MG63 (cell line): ENCODE data around the gene CLIC1. TPM values are rescaled to one million over a fixed set of nuclear protein-coding genes. Genes with fewer than 3 reads are reported as not detected.

Source experiments
- DNase-seq: peaks from one replicate; pipeline ENCODE4 v3.0.0-alpha.2; 2020
- H3K27me3 ChIP-seq: fragments of 250-450 bp; sonication (Bioruptor Pico); 2 replicates; pipeline ENCODE4 v1.5.1; 2020; ENCODE audit warnings: mild to moderate bottlenecking, moderate library complexity
- H3K36me3 ChIP-seq: fragments of 250-450 bp; sonication (Bioruptor Pico); 2 replicates; pipeline ENCODE4 v1.5.1; 2020; ENCODE audit warnings: mild to moderate bottlenecking, moderate library complexity
- H3K4me3 ChIP-seq: fragments of 250-450 bp; sonication (Bioruptor Pico); 2 replicates; pipeline ENCODE4 v1.5.1; 2020; ENCODE audit warnings: mild to moderate bottlenecking, moderate library complexity
- H3K9me3 ChIP-seq: fragments of 250-450 bp; sonication (Bioruptor Pico); 2 replicates; pipeline ENCODE4 v1.5.1; 2020; ENCODE audit warnings: mild to moderate bottlenecking, moderate library complexity
- total RNA-seq: library from RNA; depleted of rRNA; stranded (reverse); fragments of >200 nt; shearing (Covaris generic); gene quantifications from 2 replicates; pipeline ENCODE4 v1.2.3, GENCODE V29; 2014; ENCODE audit warnings: low replicate concordance

The CLIC1 gene
- total RNA-seq, 1 experiment from 2014 or later: 764 TPM

DNA sequence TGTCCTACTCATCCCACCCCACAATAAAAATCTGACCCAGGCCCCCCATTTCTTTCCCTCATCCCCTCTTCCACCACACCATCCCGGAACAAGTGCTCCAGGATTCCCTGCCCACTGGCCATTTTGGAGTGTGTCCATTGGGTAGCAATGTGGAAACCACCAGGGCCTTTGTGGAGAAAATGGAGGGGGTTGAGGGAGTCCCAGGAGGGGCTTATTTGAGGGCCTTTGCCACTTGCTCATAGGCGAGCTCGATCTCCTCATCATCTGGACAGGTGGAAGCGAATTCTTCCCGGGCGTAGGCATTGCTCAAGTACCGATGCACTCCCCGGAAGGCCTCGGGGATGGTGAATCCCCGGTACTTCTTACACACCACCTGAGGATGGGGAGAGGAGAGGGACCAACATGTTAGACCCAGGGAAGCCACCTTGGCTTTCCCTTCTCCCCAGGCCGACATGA lies 5.7 kb downstream of the CLIC1 start:
- Histone ChIP-seq H3K9me3 (no peaks in the 10 kb centered on the region), H3K27me3 (no peaks in the 10 kb centered on the region), H3K36me3 (peaks cover 45% of the 10 kb centered on the region), H3K4me3 (peak overlapping the region; percentile 66)
- no peak for DNase-seq

DNA sequence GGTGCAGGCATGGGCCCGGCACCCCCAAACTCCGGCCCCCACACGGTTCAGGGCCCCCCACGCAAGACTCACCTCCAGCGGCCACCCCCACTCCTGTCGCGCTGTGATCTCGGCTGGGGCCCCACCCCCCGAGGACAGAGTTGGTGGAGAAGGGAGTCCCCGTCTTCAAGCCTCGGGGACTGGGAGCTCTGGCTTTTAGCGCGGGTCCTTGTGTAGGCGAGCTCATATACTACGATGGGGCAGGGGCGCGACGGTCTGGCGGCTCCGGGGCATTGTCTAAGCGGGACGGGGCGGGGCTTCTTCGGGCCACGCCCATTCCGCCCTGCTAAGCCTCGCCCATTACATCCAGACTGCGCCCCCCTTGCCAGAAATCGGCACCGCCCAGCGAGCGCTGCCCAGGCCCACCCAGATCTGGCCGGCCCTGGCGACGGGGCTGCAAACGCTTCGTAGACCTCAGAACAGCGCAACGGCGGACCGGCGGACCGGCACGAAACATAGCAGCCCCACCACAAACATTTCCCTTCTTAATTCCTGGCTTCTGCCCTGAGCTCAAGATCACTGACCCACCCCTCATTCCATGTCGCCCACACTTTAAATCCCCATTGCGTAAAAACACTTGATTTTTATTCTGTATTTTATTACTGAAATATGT lies 6.2 kb downstream of the CLIC1 start:
- H3K27me3 ChIP-seq: no peaks in the 10 kb centered on the region
- no peaks in the 10 kb centered on the region for H3K9me3 ChIP-seq
- peak; percentile 83 for DNase-seq
- peaks cover 43% of the 10 kb centered on the region for H3K36me3 ChIP-seq
- H3K4me3 ChIP-seq: peak overlapping the region; percentile 66

DNA sequence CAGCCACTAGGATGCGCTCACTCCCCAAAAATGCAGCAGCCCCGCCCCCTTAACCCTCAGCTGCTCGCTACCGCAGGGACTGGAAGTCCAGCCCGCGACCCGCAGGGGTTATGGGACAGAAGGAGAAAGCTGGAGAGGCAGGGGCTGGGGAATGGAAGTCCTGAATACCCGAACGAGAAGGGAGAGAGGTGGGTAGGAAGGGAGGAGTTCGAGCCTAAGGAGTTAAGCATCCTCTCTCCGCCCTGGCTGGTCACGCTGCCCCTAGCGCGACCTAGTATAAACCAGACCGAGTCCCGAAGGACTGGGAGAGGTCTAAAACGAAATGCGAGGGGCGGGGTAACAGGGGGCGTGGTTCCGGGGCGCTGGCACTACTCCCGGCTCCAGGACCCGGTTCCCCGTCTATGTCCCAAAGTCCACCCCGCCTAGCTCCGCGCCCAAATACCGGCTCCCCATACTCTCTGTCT lies 6.8 kb downstream of the CLIC1 start:
- H3K4me3 ChIP-seq: peak overlapping the region; percentile 66
- DNase-seq: peak; percentile 73
- H3K27me3 ChIP-seq: no peaks in the 10 kb centered on the region
- H3K9me3 ChIP-seq: no peaks in the 10 kb centered on the region
- H3K36me3 ChIP-seq: peaks cover 37% of the 10 kb centered on the region

DNA sequence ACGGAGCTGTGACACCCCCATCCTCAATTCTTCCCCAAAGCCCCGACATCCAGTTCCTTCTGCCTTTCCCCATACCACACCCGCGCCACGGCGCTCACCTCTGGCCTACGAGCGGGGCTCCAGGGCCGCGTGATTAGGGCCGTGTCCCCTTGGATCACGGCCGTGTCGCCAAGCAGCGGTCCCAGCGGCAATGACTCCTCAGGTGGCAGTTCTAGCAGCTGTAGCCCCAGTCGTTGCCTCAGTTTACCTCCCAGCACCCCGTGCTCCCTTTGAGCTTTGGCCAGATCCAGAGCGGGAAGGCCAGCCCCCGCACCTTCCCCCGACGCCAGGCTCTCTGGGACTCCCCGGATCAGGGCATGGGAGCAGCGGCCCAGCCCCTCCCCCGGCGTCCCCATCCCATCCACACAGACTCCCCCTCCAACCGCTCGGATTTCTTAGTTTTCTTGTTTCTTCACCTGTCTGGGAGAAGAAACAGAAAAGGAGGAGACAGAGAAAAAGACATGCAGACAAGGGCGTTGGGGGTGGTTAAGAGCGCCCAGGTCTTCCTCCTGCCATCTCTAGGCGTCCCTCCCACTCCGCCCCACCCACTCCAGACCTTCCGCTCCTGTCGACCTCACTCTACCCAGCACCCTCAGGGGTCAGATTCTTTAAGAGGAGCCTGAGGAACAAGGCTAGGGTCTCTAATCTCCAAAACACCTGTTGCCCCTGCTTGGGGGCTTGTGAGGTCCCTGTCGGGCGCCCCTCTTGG lies 7.4 kb downstream of the CLIC1 start, which contains the start of gene DDAH2:
Gene DDAH2, minus strand, starts transcription at position 533 of the 748 bp plus-strand sequence. Its CDS starts 138 bp downstream, at position 395.
- Histone ChIP-seq H3K9me3 (no peaks in the 10 kb centered on the region), H3K4me3 (peak within 1 kb of the TSS; percentile 66), H3K27me3 (no peaks in the 10 kb centered on the region), H3K36me3 (peaks cover 31% of the 10 kb centered on the region)
- no peak for DNase-seq

DNA sequence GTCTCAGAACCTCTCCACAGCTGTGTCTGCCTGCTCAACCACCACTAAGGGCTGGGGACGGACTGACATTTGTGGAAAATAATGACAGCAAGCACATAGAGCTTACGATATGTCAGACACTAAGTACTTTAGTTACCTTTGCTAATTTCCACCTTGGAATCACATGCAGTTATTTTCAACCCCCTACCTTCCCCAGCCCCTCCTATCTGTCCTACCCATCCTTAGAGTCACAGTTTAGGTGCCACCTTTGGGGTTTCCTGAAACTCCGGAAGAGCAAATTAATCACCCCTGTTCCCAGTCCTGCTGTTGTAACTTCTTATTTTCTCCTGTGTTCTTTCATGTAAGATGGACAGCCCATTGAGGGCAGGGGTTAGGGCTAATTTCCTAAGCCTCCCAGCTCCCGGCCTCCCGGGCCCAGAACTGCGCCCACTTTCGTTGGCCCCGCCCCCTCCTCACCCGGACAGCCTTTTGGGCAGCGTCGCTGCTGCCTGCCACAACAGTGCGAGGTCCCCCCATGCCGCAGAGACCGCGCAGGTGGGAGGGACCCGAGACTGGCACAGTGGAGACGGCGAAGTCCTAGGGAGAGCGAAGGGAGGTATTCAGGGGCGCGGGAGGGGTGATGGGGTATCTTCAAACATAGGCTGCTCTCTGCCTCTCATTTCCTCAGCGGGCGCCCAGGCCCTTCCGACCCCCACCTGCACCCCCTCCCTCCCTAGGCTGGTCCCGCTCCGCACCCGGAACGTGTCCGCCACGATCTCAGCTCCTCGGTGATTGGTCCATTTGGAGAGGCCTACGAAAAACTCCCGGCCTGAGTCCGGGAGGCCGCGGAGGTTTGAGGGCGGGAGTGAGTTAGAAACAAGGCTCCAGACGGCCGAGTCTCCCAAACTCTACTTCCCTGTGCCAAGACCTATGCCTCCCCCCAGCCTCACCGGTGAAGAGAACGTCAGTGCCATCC lies 8.3 kb downstream of the CLIC1 start:
- DNase-seq: no peak
- H3K36me3 ChIP-seq: peaks cover 22% of the 10 kb centered on the region
- no peaks in the 10 kb centered on the region for H3K9me3 ChIP-seq
- H3K27me3 ChIP-seq: no peaks in the 10 kb centered on the region
- H3K4me3 ChIP-seq: no peak overlapping the region

DNA sequence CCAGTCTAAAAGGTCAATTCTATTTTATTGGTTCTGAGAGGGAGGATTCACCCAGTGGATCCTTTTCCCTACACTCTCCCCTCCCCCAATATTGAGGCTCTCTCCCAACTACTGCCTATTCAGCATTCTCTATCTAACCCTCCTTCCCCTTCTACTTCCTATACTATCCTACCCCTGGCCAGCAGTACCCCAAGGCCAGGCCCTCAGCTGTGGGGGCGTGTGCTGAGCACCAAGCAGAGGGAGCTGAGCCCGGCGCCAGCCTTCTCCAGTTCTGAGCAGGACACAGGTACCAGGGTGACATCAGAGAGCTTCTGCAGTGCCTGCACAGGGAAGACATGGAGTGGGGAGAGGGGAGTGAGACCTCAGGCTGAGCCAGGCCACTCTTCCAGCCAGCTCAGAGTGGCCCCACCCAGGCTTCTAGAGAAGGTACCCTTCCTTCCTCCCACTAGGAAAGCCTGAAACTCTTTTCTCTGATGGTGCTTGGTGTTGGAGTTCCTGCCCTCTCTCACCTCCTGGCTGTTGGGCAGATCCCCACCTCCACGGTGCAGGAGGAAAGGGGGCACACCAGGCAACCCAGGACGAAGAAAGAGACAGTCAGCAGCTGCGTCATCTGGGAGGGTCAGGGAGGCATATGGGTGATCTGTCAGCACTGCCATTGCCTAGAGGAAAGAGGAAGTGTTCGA lies 9.2 kb downstream of the CLIC1 start:
- no peak overlapping the region for H3K4me3 ChIP-seq
- H3K36me3 ChIP-seq: peaks cover 16% of the 10 kb centered on the region
- no peak for DNase-seq
- no peaks in the 10 kb centered on the region for H3K27me3 ChIP-seq
- no peaks in the 10 kb centered on the region for H3K9me3 ChIP-seq

DNA sequence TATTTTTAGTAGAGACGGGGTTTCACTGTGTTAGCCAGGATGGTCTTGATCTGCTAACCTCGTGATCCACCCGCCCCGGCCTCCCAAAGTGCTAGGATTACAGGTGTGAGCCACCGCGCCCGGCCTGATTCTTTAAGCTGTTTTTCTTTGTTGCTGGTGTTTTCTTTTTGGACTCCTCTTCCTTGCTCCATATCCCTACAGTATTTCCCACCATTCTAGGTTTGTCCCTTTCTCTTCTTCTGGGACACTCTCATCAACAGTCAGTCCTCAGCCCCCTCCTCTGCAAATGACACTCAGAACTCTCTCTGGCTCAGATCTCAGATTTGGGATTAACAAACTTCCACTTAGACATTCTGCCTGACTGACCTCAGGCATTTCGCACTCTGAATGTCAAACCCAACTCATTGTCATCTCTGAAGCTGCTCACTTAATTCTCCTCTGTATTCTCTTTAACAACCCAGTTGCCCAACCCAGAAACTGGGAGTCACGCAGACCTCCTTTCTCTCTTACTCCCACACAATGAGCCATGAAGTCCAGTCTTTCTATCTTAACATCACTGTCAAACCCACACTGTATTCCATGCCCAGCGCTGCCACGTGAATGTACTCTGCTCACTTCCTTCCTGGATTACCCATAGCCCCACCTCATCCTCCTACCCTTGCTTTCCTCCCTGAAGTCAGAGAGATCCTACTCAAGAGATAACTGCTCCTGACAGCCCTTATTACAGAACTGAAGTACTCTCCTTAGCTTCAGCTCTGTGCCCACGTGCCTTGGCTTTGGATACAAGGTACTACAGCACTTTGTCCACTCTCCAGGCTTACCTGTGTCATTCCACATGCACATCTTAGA lies 10.6 kb downstream of the CLIC1 start:
- Histone ChIP-seq H3K9me3 (no peaks in the 10 kb centered on the region), H3K36me3 (peaks cover 4% of the 10 kb centered on the region), H3K4me3 (no peak overlapping the region), H3K27me3 (no peaks in the 10 kb centered on the region)
- DNase-seq: no peak

DNA sequence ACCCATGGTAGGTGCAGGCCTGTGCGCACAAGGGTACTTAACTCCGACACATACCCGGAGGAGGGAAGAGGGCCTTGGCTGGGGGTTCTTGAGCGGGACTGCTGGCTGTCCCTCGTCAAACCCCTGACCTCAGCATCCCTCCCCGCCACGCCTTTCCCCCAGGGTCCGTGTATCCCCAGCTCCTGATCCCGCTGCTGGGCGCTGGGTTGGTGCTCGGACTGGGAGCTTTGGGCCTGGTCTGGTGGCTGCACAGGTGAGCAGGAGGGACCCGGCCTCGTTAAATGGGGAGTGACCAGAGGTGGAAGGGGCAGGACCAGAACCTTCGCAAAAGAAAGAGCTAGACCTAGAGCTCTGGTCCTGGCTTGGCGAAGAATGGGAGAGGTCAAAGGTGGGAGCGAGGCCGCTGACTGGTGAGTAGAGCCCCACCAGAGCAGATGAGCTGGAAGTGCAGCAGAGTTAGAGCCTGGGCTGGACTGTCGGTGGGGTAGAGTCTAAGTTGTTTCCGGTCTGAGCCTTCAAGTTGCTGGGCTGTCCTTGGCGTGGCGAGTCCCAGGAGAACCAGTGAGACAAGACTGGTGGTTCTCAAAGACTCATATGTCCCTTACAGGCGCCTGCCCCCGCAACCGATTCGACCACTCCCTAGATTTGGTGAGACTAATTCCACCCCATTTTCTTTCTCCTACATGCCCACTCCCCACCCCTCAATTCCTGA lies 12.2 kb downstream of the CLIC1 start:
- Histone ChIP-seq H3K36me3 (no peaks in the 10 kb centered on the region), H3K4me3 (no peak overlapping the region), H3K9me3 (no peaks in the 10 kb centered on the region), H3K27me3 (no peaks in the 10 kb centered on the region)
- no peak for DNase-seq

DNA sequence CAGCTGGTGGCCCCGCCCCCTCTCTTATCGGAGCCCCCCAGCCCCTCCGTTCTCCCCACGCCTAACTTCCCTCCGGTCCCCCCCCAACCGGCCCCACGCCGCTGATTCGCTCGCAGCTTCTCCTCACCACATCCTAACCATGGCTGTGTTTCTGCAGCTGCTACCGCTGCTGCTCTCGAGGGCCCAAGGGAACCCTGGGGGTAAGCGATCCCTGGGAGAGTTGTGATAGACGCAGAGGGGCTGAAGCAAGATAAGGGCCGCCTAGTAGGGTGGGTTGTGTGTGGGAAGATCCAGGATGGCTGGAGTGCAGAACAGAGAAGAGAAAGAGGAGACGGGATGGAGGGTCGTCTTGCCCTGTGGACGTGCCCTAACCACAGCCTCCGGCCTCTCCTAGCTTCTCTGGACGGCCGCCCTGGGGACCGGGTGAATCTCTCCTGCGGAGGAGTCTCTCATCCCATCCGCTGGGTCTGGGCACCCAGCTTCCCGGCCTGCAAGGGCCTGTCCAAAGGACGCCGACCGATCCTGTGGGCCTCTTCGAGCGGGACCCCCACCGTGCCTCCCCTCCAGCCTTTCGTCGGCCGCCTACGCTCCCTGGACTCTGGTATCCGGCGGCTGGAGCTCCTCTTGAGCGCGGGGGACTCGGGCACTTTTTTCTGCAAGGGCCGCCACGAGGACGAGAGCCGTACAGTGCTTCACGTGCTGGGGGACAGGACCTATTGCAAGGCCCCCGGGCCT lies 12.9 kb downstream of the CLIC1 start, which contains the start of gene MPIG6B:
Gene MPIG6B, plus strand, starts transcription at position 129 of the 735 bp plus-strand sequence. Its CDS starts 11 bp downstream, at position 140.
- Histone ChIP-seq H3K27me3 (no peaks in the 10 kb centered on the region), H3K4me3 (no peak within 1 kb of the TSS), H3K9me3 (no peaks in the 10 kb centered on the region), H3K36me3 (no peaks in the 10 kb centered on the region)
- no peak for DNase-seq

DNA sequence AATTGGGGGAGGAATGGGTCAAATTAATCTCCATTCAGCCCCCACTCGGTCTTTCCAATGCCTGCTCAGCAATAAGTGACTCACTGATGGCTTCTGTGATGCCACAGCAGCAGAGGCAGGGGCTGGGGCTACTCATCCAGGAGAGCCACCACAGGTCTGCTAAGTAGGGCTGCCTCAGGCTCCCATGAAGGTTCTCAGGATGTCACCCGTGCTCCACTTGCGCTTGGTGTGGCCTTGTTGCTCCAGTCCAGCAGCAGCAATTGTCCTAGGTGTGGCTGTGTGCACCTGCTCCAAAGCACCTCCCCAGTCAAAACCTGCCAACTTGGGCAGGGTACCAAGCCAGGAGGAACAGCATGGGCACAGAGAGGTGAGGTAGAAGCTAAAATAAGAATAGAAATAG lies 14.2 kb downstream of the CLIC1 start:
- Histone ChIP-seq H3K36me3 (no peaks in the 10 kb centered on the region), H3K27me3 (no peaks in the 10 kb centered on the region), H3K4me3 (no peak overlapping the region), H3K9me3 (no peaks in the 10 kb centered on the region)
- DNase-seq: no peak

DNA sequence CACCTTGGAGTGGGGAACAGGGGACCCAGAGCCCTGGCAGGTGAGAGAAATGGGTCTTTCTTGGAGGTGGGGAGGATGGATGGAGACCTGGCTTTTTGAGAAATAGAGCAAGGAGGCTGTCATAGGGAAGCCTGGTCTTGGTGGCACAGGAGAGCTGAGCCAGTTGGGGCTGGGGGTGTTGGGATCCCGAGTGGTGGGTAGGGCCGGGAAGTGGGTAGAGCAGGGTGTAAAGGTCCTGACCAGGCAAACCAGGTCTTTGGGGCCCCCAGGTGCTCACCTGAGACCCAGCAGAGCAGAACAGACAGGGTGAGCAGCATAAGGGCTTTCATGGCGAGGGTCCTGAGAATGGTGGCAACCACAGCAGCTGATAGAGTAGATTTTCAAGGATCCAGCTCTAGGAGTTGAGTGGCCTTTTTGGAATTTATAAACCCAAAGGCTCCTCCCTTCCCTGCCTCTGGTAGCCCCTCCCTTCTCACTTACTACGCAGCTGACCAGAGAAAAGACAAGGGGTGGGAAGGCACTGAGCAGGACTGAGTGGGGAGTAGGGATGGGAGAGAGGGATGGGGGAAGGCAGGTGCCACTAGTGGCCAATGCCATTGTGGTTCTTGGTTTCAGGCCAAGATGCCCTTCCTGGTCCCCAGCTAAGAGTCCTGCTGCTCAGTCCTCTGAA lies 14.8 kb downstream of the CLIC1 start, which contains the start of gene LY6G6C:
Gene LY6G6C, minus strand, starts transcription at position 396 of the 670 bp plus-strand sequence. Its CDS starts 67 bp downstream, at position 329.
- Histone ChIP-seq H3K27me3 (no peaks in the 10 kb centered on the region), H3K4me3 (no peak within 1 kb of the TSS), H3K9me3 (no peaks in the 10 kb centered on the region), H3K36me3 (no peaks in the 10 kb centered on the region)
- DNase-seq: no peak

DNA sequence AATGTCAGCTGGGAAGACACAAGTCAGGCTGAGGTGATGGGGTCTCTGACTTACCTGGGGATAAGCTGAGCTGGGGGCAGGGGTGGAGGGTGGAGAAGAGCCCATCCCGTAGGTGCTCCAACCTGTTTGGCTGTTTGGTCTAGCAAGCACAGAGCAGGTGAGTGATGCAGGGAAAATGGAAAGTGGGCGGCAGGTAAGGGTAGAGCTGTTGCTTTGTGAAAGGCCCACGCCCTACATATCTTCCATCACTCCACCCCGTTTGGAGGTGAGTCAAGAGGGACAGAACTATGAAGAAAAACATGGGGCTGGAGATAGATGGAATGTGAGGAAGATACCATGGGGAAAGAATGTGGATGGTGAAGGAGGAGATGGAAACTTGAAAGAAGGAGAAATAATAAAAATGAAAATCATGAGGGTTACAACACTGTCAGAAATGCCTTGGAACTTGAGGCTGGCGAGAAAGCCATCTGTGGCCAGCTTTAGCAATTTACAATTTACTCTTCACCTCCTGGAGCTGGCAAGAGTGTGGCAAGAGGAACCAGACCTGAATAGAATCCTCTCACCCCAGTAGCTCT lies 16.0 kb downstream of the CLIC1 start:
- H3K36me3 ChIP-seq: no peaks in the 10 kb centered on the region
- DNase-seq: no peak
- no peak overlapping the region for H3K4me3 ChIP-seq
- no peaks in the 10 kb centered on the region for H3K27me3 ChIP-seq
- H3K9me3 ChIP-seq: no peaks in the 10 kb centered on the region

DNA sequence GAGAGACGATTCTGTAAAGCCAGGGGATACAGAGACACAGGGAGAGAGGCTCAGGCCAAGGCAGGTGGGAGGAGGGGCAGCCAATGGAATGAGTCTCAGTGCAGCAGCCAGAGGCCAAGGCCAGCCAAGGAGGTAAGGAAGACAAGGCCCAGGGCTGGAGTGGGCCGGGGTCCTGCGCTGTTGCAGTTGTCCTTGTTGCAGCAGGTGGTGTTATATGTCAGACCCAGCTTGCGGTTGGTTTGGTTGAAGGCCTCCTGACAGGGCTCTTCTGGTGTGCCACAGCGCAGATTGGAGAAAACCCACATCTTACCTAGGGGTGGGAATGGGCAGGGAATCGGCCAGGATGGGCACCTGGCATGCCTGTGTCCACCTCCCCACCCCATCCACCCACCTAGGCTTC lies 17.3 kb downstream of the CLIC1 start:
- no peaks in the 10 kb centered on the region for H3K36me3 ChIP-seq
- no peaks in the 10 kb centered on the region for H3K9me3 ChIP-seq
- no peak for DNase-seq
- no peaks in the 10 kb centered on the region for H3K27me3 ChIP-seq
- H3K4me3 ChIP-seq: no peak overlapping the region
